Stimulated activated naive CD4-positive, alpha-beta T cell (primary cell): ENCODE measurements around the gene FFAR4.

Experiments
- DNase-seq, 6 experiments: peaks; one replicate each; lab custom pipeline; 2025; lab: John Stamatoyannopoulos, UW

Gene FFAR4

DNA sequence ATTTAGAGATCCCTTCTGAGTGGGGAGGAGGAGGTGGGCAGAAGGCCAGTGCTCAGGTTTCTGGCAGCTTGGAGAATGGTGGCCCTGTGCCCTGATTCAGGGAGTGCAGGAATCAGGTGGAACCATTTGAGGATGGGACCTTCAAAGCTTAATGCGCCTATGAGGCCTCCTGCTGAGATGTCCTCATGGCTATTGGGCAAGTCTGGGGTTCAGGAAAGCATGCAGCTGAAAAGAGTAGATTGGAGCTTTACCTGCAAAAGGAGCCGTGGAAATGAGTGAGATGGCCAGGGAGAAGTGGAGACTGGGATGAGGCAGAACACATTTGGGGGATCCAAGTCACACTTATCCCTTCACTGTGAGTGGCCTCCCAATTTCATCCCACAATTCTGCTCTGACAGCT lies 6.1 kb downstream of the FFAR4 start:
- no peak for DNase-seq

DNA sequence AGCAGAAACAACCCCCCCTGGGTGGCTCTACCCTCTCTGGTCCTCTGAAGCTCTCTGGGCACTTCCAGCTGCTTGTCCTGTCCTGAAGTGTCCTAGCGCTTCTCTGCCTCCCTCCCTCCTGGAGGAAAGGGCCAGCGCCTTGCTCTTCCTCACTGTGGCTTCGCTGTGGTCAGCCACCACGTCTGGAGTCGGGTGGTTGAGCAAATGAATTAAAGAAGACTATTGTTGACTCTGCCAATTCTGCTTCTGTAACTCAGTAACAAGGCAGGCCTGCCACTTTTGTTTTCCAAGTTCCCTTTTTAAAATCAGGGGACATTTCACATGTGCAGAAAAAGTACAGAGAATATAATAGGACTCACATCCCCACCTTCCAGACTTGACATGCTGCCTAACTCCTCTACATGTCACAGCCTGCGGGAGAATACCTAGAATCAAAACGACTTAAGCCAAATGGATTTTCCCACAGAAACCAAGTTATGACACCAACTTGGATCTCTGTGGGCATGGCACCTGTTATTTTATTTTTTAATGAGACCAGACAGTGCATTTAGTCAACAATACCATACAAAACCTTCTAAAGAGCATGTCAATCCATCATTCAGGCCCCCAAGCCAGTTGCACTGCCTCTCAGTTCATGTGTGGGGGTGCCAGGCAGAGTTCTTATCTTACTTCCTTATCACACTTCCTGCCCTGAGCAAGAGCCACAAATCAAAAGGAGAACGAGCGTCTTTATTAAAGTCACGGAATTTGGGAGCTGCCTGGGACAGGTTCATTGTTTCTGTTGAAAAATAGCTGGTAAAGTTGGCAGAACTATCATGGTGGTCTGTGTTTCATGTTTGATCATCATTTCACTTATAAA lies 6.8 kb downstream of the FFAR4 start:
- DNase-seq, result no peak

- DNase-seq, result no peak
Observed at GRCh38 chr10:93573924-93574323, 7.5 kb downstream of the FFAR4 start.

- no peak for DNase-seq
Observed at GRCh38 chr10:93576888-93577287, 10.4 kb downstream of the FFAR4 start.

GRCh38 chr10:93577565-93577964 lies 11.1 kb downstream of the FFAR4 start:
- DNase-seq, result no peak

GRCh38 chr10:93579089-93579488 lies 12.6 kb downstream of the FFAR4 start:
- no peak for DNase-seq

DNA sequence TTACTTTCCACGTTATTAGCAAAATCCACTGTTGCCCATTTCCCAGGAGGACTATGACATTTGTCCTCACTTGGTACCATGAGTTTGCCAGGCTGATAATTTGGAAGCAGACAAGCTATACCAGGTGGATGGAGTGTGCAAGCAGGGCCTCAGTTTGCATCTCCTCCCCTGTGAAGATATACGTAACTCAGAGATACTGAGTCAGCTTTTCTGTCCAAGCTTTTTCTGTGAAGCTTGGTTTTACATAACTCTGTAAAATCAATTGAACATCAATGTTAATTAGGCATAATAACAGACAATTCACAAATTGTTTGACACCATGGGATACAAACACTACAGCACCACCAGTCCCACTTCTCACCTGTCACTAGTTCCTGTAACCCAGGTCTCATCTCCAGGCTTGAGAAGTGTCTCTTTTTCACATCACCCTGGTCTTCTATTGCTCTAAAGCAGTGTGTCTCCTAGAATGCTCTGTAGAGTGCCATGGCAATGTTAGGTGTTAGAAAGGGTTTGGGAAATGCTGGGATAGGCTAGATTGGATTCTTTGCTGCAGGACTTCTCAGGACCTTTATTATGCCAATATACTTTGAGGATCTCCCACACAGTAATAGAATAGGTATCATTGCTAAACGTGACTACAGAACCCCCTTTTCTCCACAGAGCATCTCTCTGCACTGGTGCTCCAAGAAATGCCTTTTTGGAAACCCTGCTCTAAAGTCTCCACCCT lies 13.7 kb downstream of the FFAR4 start:
- DNase-seq, result no peak

DNA sequence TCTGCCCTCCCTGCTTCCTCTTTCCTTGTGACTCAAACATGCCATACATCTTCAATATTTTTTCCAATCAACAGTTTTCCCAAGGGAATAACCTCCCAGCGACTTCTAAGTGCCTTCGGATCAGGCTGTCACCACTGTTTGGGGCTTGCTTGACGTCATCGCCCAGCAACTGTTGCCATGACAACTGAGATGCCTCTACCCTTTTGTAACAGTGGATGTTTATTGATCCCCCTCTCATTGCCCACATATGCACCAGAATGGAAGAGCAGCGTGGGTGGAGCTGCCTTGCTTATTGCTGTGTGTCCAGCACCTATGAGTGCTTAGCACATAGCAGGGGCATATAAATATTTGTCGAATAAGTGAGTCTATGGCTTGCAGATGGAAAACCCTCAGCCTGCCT lies 14.4 kb downstream of the FFAR4 start:
- no peak for DNase-seq

- DNase-seq, result no peak
Observed at GRCh38 chr10:93584445-93584844, 18.0 kb downstream of the FFAR4 start.

DNA sequence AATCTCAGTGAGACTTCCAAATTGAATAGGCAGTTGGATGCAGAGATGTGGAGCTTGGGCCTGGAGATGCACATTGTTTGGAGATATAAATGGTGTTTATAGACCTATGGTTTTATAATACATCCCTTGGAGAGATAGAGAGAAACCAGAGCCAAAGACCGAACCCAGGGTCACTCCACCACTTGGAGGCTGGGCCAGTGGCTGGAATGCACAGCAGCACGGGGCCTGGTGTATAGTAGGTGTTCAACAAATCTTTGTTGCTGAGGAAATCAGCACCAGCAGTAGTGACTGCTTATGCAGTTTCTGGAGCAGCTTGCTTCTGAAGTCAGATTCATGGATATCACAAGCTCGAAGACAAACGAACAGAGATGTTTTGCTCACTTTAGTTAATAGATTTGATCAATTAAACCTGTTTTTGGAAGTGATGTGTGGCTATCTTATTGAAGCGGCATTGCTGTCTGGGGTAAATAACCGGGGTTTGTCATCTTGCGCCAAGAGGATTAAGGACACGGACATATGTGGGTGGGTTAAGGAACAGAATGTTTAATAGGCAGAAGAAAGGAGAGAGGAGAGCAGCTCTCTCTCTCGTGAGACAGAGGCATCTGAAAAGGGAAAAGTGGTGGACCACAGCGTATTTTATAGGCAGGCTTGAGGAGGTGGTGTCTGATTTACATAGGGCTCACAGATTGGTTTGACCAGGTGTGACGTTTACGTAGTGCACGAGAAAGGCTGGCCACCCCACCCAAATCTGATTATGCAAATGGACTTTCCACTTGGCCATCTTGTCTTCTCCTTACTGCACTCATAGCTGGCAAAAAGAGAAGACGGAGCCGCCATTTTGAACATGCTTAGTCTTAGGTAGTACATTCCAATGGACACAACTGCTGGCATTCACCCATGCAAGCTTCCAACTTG lies 23.4 kb downstream of the FFAR4 start:
- no peak for DNase-seq

- no peak for DNase-seq
Observed at GRCh38 chr10:93590638-93591037, 24.2 kb downstream of the FFAR4 start.

- DNase-seq, result no peak
Observed at GRCh38 chr10:93591065-93591808, 24.8 kb downstream of the FFAR4 start.

DNA sequence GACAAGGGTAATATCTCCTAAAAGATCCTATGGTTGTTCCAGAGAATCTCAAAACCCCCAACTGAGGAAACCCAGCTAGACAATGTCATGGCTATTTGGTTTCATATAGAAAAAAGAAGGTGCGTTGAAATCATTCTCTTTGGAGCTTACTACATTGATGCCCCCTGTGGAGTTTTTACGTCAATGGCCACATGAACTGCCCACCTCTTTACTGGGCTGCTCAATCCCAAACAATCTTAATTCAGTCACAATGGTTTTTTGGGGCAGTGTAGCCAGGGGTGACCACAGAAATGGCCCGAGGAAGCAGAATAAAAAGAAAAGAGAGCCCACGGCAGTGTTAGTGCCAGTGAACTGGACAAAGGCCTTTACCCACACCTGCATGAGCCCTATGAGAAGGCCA lies 26.8 kb downstream of the FFAR4 start:
- DNase-seq, result no peak

- no peak for DNase-seq
Observed at GRCh38 chr10:93593749-93594148, 27.3 kb downstream of the FFAR4 start.

GRCh38 chr10:93594518-93594917 lies 28.1 kb downstream of the FFAR4 start:
- DNase-seq, result no peak

DNA sequence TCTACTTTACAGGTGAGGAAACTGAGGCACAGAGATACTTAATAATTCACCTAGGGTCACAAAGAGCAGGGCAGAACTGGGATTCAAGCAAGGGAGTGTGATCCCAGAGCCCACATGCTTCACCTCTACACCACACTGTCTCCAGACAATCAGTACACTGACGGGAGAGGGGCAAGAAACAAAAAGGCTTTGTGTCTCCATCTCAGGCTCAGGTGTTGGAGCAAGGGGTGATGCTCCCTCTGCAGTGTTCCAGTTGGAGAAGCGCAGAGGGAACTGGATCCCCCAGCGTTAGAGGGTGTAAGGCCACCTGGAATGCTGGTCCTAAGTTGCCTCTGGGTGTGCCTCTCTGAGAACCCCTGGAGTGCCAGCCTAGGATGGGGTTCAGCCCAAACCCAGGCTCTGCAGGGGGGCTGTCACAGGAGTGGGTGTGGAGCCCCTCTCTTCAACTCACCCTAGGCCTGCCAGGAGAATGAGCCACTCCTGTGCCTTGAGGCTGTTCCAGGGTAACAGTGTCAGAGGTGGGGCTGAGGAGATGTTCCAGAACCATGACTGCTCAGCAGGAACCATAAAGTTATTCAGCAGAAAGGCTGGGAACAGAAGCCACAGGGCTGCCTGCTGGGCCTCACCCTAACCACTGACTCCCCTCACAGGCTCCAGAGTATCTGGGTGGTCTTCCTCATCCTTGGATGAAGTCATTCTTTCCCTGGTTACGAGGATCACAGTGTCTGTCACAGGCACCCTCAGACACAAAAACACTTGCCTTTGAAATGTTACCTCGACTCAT lies 29.1 kb downstream of the FFAR4 start:
- no peak for DNase-seq

DNA sequence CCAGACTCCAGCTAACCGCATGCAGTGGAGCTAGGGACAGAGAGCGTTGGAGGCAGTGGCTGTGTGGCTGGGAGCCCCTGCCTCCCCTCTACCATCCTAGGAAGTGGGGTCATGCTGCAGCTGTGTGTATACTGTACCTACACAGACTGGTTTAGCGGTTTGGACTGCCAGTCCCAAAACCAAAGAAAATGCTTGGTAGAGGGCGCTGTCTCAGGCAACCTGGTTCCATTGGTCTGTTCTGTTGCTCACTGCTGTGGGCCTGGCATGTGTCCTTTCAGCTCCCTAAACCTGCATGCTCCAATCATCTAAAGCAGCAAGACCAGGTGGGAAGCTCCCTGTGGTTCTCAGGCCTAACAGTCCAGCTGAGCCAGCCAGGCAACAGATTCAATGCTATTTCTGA lies 30.1 kb downstream of the FFAR4 start:
- no peak for DNase-seq

- no peak for DNase-seq
Observed at GRCh38 chr10:93597075-93597599, 30.7 kb downstream of the FFAR4 start.

DNA sequence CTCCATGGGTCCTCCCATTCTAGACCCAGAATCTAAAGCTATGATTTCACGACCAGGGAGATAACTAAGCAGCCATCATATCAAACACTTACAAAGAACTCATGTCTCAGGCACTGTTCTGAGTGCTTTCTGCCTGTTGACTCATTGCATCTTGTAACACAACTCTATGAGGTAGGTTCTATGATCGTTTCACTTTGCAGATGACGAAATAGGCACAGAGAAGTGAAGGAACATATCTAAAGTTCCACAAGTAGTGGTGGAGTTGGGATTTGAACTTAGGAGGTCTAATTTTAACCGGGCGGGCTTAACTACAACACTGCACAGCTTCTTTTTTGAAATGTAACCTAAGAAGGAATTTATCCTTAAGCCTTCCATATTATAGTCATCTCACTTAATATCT lies 31.7 kb downstream of the FFAR4 start:
- DNase-seq, result no peak

GRCh38 chr10:93599335-93599734 lies 32.9 kb downstream of the FFAR4 start:
- DNase-seq, result no peak

- no peak for DNase-seq
Observed at GRCh38 chr10:93599778-93600177, 33.3 kb downstream of the FFAR4 start.
